H1 (cell line): ENCODE data around the gene DYSF. TPM values are rescaled to one million over a fixed set of nuclear protein-coding genes. Genes with fewer than 3 reads are reported as not detected.

Source experiments
- CTCF ChIA-PET: fragments of 300-600 bp; sonication (Branson Sonifier 250); formaldehyde crosslinking; loops from one replicate; lab custom pipeline; 2021; ENCODE audit not compliant: partially characterized antibody; lab: Charles Lee
- POLR2A ChIA-PET: fragments of 300-600 bp; sonication (Branson Sonifier 250); formaldehyde crosslinking; loops from one replicate; lab custom pipeline; 2021; ENCODE audit warnings: inconsistent platforms; ENCODE audit not compliant: partially characterized antibody; lab: Charles Lee
- DNase-seq, 2 experiments: peaks; one replicate each; pipeline versions ENCODE4 v3.0.0 to v3.0.0-alpha.2; 2010 to 2022; ENCODE audit warnings: low spot score in 2 of 2, low read depth in 1 of 2, mixed read lengths in 1 of 2
- FAIRE-seq: peaks from 2 replicates; lab custom pipeline; 2011; peaks lifted over from hg19 to GRCh38; lab: Jason Lieb, UNC
- H2AFZ ChIP-seq: 2 replicates; pipeline ENCODE4 v1.8.1; 2012; ENCODE audit warnings: low read length, inconsistent platforms
- H2AK5ac ChIP-seq: 2 replicates; pipeline ENCODE4 v1.6.1; 2013; ENCODE audit warnings: low read depth, low read length
- H2BK120ac ChIP-seq: replicated peaks from 2 replicates; pipeline ENCODE3; 2013; ENCODE audit warnings: low read depth, low read length, inconsistent platforms
- H2BK12ac ChIP-seq: 2 replicates; pipeline ENCODE4 v1.6.1; 2013; ENCODE audit warnings: low read depth, low read length
- H2BK15ac ChIP-seq: 2 replicates; pipeline ENCODE4 v1.6.1; 2013; ENCODE audit warnings: low read length
- H2BK20ac ChIP-seq: 2 replicates; pipeline ENCODE4 v1.6.1; 2013; ENCODE audit warnings: low read length
- H2BK5ac ChIP-seq: 2 replicates; pipeline ENCODE4 v1.6.1; 2013; ENCODE audit warnings: low read depth, low read length
- H3K14ac ChIP-seq: 2 replicates; pipeline ENCODE4 v1.6.1; 2013; ENCODE audit warnings: inconsistent platforms; ENCODE audit not compliant: insufficient read length
- H3K18ac ChIP-seq: 2 replicates; pipeline ENCODE4 v1.6.1; 2013; ENCODE audit warnings: low read length; ENCODE audit errors: extremely low read depth
- H3K23ac ChIP-seq: 2 replicates; pipeline ENCODE4 v1.6.1; 2013; ENCODE audit warnings: inconsistent platforms; ENCODE audit not compliant: insufficient read length
- H3K23me2 ChIP-seq: 2 replicates; pipeline ENCODE4 v1.6.1; 2013; ENCODE audit warnings: low read depth, low read length
- H3K27ac ChIP-seq: 2 replicates; pipeline ENCODE4 v1.6.1; 2011; ENCODE audit warnings: low read depth, low read length, inconsistent platforms
- H3K27me3 ChIP-seq, 4 experiments: replicated peaks in 1 of 4; 1 replicate in 1 of 4; 2 replicates in 3 of 4; pipeline versions ENCODE4 v1.6.1 to v1.8.1; 2011 to 2013; ENCODE audit warnings: low read length in 3 of 4, mild to moderate bottlenecking in 3 of 4, inconsistent platforms in 2 of 4, mixed read lengths in 2 of 4, moderate library complexity in 1 of 4; ENCODE audit not compliant: control insufficient read depth in 3 of 4, insufficient read depth in 3 of 4; ENCODE audit errors: extremely low read depth in 1 of 4
- H3K36me3 ChIP-seq, 4 experiments: 2 replicates each; pipeline versions ENCODE4 v1.6.1 to v1.8.1; 2011 to 2013; ENCODE audit warnings: mild to moderate bottlenecking in 4 of 4, low read length in 3 of 4, moderate library complexity in 2 of 4, control low read depth in 1 of 4, inconsistent platforms in 1 of 4; ENCODE audit not compliant: insufficient read depth in 4 of 4, control insufficient read depth in 2 of 4
- H3K4ac ChIP-seq: replicated peaks from 2 replicates; pipeline ENCODE3; 2013; ENCODE audit warnings: low read length, low read depth, mixed read lengths, inconsistent platforms; ENCODE audit not compliant: insufficient read length
- H3K4me1 ChIP-seq, 4 experiments: replicated peaks in 1 of 4; 1 replicate in 1 of 4; 2 replicates in 3 of 4; pipeline versions ENCODE4 v1.6.1 to v1.8.1; 2011 to 2013; ENCODE audit warnings: low read length in 3 of 4, inconsistent platforms in 2 of 4, mixed read lengths in 1 of 4; ENCODE audit not compliant: insufficient read depth in 4 of 4, control insufficient read depth in 3 of 4
- H3K4me2 ChIP-seq, 2 experiments: 2 replicates each; pipeline versions ENCODE4 v1.6.1 to v1.8.1; 2011 to 2013; ENCODE audit warnings: low read depth in 2 of 2, low read length in 2 of 2, control low read depth in 1 of 2, inconsistent platforms in 1 of 2, mild to moderate bottlenecking in 1 of 2; ENCODE audit not compliant: insufficient read depth in 1 of 2
- H3K4me3 ChIP-seq, 4 experiments: fragments of 200-600, 300-600 bp in 1 of 4; sonication (generic), shearing (Covaris generic), sonication (Bioruptor Twin) in 1 of 4; 2 replicates each; pipeline versions ENCODE4 v1.5.1 to v1.8.1; 2011 to 2016; ENCODE audit warnings: low read length in 4 of 4, low read depth in 3 of 4, control low read depth in 2 of 4, inconsistent platforms in 2 of 4, mild to moderate bottlenecking in 2 of 4, mixed read lengths in 1 of 4, moderate library complexity in 1 of 4; ENCODE audit not compliant: insufficient read depth in 2 of 4; ENCODE audit errors: extremely low read depth in 1 of 4
- H3K56ac ChIP-seq: replicated peaks from 2 replicates; pipeline ENCODE3; 2013; ENCODE audit warnings: low read depth, mild to moderate bottlenecking, mixed read lengths, low read length, inconsistent platforms; ENCODE audit not compliant: insufficient read length
- H3K79me1 ChIP-seq: 2 replicates; pipeline ENCODE4 v1.6.1; 2013; ENCODE audit warnings: low read depth, low read length, control low read depth
- H3K79me2 ChIP-seq, 2 experiments: 2 replicates each; pipeline versions ENCODE4 v1.6.1 to v1.8.1; 2012 to 2013; ENCODE audit warnings: low read length in 2 of 2, mild to moderate bottlenecking in 2 of 2, inconsistent platforms in 1 of 2; ENCODE audit not compliant: insufficient read depth in 2 of 2, control insufficient read depth in 1 of 2
- H3K9ac ChIP-seq, 4 experiments: replicated peaks in 1 of 4; 1 replicate in 1 of 4; 2 replicates in 3 of 4; pipeline versions ENCODE4 v1.6.1 to v1.8.1; 2011 to 2013; ENCODE audit warnings: low read depth in 3 of 4, low read length in 3 of 4, control low read depth in 2 of 4, mild to moderate bottlenecking in 2 of 4, moderate library complexity in 2 of 4, inconsistent platforms in 1 of 4; ENCODE audit errors: extremely low read depth in 1 of 4
- H3K9me3 ChIP-seq, 2 experiments: 2 replicates each; pipeline versions ENCODE4 v1.6.1 to v1.8.1; 2012 to 2013; ENCODE audit warnings: mild to moderate bottlenecking in 2 of 2, moderate library complexity in 2 of 2, control low read depth in 1 of 2, inconsistent platforms in 1 of 2, low read depth in 1 of 2, low read length in 1 of 2, mixed read lengths in 1 of 2; ENCODE audit not compliant: insufficient read depth in 2 of 2
- H4K20me1 ChIP-seq, 2 experiments: replicated peaks in 1 of 2; 2 replicates each; pipeline versions ENCODE3 to v1.8.1; 2011 to 2013; ENCODE audit warnings: inconsistent platforms in 2 of 2, low read length in 2 of 2, mild to moderate bottlenecking in 1 of 2; ENCODE audit not compliant: insufficient read depth in 2 of 2, control insufficient read depth in 1 of 2
- H4K5ac ChIP-seq: 2 replicates; pipeline ENCODE4 v1.6.1; 2013; ENCODE audit warnings: low read length, low read depth, mixed read lengths, inconsistent platforms; ENCODE audit not compliant: insufficient read length
- H4K8ac ChIP-seq: 2 replicates; pipeline ENCODE4 v1.8.0; 2013; ENCODE audit warnings: mild to moderate bottlenecking, moderate library complexity, low read length, inconsistent platforms; ENCODE audit not compliant: insufficient read depth; ENCODE audit errors: extremely low read depth
- H4K91ac ChIP-seq: replicated peaks from 2 replicates; pipeline ENCODE3; 2013; ENCODE audit warnings: low read length, mixed read lengths, inconsistent platforms; ENCODE audit not compliant: insufficient read length
- ATF2 ChIP-seq: IDR thresholded peaks from 2 replicates; pipeline ENCODE4 v1.6.1; 2012; ENCODE audit warnings: low read length, inconsistent platforms
- CEBPB ChIP-seq: IDR thresholded peaks from 2 replicates; pipeline ENCODE4 v1.6.1; 2012; ENCODE audit warnings: low read depth, low read length
- GTF2F1 ChIP-seq: IDR thresholded peaks from 2 replicates; pipeline ENCODE4 v1.6.1; 2012; ENCODE audit warnings: low read depth, low read length, improper control_type of control experiment, borderline replicate concordance
- KDM4A ChIP-seq: IDR thresholded peaks from one replicate; pipeline ENCODE4 v1.7.1; 2012; ENCODE audit warnings: low read depth, mild to moderate bottlenecking, moderate library complexity, low read length, inconsistent platforms; ENCODE audit not compliant: severe bottlenecking
- POU5F1 ChIP-seq: IDR thresholded peaks from 2 replicates; pipeline ENCODE4 v1.6.1; 2011; ENCODE audit warnings: low read depth, mild to moderate bottlenecking, low read length, moderate library complexity
- RBBP5 ChIP-seq: IDR thresholded peaks from 2 replicates; pipeline ENCODE4 v1.7.1; 2012; ENCODE audit warnings: low read depth, mild to moderate bottlenecking, inconsistent platforms, low read length, moderate library complexity, borderline replicate concordance
- RFX5 ChIP-seq: IDR thresholded peaks from 2 replicates; pipeline ENCODE4 v1.6.1; 2011; ENCODE audit warnings: low read depth, low read length, improper control_type of control experiment, borderline replicate concordance
- RXRA ChIP-seq: IDR thresholded peaks from 2 replicates; pipeline ENCODE4 v1.6.1; 2011; ENCODE audit warnings: low read depth, mild to moderate bottlenecking, low read length, moderate library complexity; ENCODE audit not compliant: insufficient read depth
- SIRT6 ChIP-seq: IDR thresholded peaks from one replicate; pipeline ENCODE4 v1.7.1; 2012; ENCODE audit warnings: low read length, inconsistent platforms
- SIX5 ChIP-seq: IDR thresholded peaks from 2 replicates; pipeline ENCODE4 v1.6.1; 2011; ENCODE audit warnings: mild to moderate bottlenecking, low read depth, low read length
- SP4 ChIP-seq: IDR thresholded peaks from 2 replicates; pipeline ENCODE4 v1.6.1; 2012; ENCODE audit warnings: low read length, inconsistent platforms
- SRF ChIP-seq: IDR thresholded peaks from 2 replicates; pipeline ENCODE4 v1.6.1; 2011; ENCODE audit warnings: mild to moderate bottlenecking, low read depth, low read length, moderate library complexity
- TCF12 ChIP-seq: IDR thresholded peaks from 2 replicates; pipeline ENCODE4 v1.6.1; 2011; ENCODE audit warnings: low read depth, mild to moderate bottlenecking, low read length
- YY1 ChIP-seq: IDR thresholded peaks from 2 replicates; pipeline ENCODE4 v1.6.1; 2011; ENCODE audit warnings: low read depth, mild to moderate bottlenecking, low read length
- WGBS, 2 experiments: shearing (Covaris generic) in 1 of 2; methylation state at CpG; one replicate each; pipeline versions ENCODE4 v1.1.6 to v1.1.7; 2013 to 2015; ENCODE audit warnings: low lambda C conversion rate in 2 of 2, mixed read lengths in 2 of 2, inconsistent platforms in 1 of 2, low coverage in 1 of 2, missing lambda C conversion rate in 1 of 2; ENCODE audit not compliant: insufficient replicate concordance in 2 of 2, insufficient coverage in 1 of 2, insufficient read length in 1 of 2; ENCODE audit errors: extremely low coverage in 1 of 2, missing lambda C conversion rate in 1 of 2; 5-methylcytosine and 5-hydroxymethylcytosine counted together
- polyA plus RNA-seq, 7 experiments: library from polyadenylated mRNA; depleted of rRNA in 3 of 7; stranded (reverse) in 5 of 7; unstranded in 2 of 7; fragments of >200 nt in 5 of 7; fragments of 200-250 nt in 2 of 7; gene quantifications; 1 replicate in 5 of 7; 2 replicates in 1 of 7; 4 replicates in 1 of 7; pipeline versions ENCODE4 v1.2.1 to v1.2.3, GENCODE V29; 2011 to 2013; ENCODE audit warnings: missing spikeins in 2 of 7, mixed read lengths in 2 of 7
- total RNA-seq: library from RNA; stranded (reverse); fragmentation: NEBNext Ultra II Directional; extraction: Animal tissue kit (Norgen Biotek cat#: 25700); gene quantifications from 2 replicates; pipeline ENCODE4 v1.2.1, GENCODE V29; 2021

The DYSF gene
- total and polyA plus RNA-seq, 2 of the 8 experiments (the other 6 are each of a cell fraction or from before 2014, with no cell fraction given): 5.8 to 7.1 TPM

DNA sequence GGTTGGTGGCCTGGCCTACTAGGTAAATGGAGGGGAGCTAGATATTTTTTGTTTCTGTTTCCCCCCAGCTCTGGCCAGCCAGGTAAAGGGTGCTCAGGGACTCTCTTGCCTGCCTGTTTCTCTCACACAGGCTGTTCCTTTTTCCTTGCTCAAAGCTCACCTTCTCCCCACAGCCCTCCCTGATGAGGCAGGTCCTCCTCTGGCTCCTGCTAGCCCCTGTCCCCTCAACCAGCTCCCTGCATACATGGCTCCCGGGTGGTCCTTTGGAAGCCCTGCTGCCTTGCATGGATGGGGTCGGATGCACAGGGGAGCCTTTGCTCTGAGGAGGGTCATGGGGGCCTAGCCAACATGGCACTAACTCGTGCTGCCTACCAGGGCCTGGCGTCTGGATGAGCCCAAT is 27.8 kb downstream of the DYSF start:
- H2BK120ac ChIP-seq: no peak overlapping the region
- H3K14ac ChIP-seq: no peak overlapping the region
- no peak overlapping the region for H3K27ac ChIP-seq
- CTCF ChIA-PET: interaction anchor here (1.4 to 7.5 kb wide), 7 partner anchors 14 to 31 kb away, joined by 3 to 66 read pairs (median 10); partner anchors contain the start of gene DYSF
- H2BK20ac ChIP-seq: no peak overlapping the region
- no peaks in the 10 kb centered on the region for H3K36me3 ChIP-seq
- no peak overlapping the region for H3K4ac ChIP-seq
- H3K9me3 ChIP-seq: no peaks in the 10 kb centered on the region
- H4K91ac ChIP-seq: no peak overlapping the region
- no peak overlapping the region; a peak in 1 of 4 replicates for H3K4me2 ChIP-seq
- no peak overlapping the region for H3K23ac ChIP-seq
- no peak overlapping the region for H3K9ac ChIP-seq
- no peaks in the 10 kb centered on the region for H3K23me2 ChIP-seq
- no peaks in the 10 kb centered on the region for H3K79me1 ChIP-seq
- H4K5ac ChIP-seq: no peak overlapping the region
- no peak overlapping the region for H3K4me3 ChIP-seq
- no peak overlapping the region for H3K18ac ChIP-seq
- no peak overlapping the region for H2BK15ac ChIP-seq
- H2AK5ac ChIP-seq: no peak overlapping the region
- no peaks in the 10 kb centered on the region for H3K79me2 ChIP-seq
- POLR2A ChIA-PET: interaction anchor here (1.1 kb wide), 1 partner anchor 11 kb away, joined by 4 read pairs; no protein-coding TSS in a partner anchor
- H3K56ac ChIP-seq: no peak overlapping the region
- 91% methylated on average over 4 of the region's 4 CpGs; no CpG with 5 or more reads in 1 of the 2 experiments for WGBS, 2 experiments
- no peak overlapping the region for H2AFZ ChIP-seq
- FAIRE-seq (no peak), DNase-seq (no peak)
- no peaks in the 10 kb centered on the region; a peak in 1 of 7 replicates for H3K27me3 ChIP-seq
- H4K8ac ChIP-seq: no peak overlapping the region
- H2BK5ac ChIP-seq: no peak overlapping the region
- peaks cover 3 to 9% (median 5%) of the 10 kb centered on the region in 4 experiments; a peak in 5 of 7 replicates for H3K4me1 ChIP-seq
- no peaks in the 10 kb centered on the region for H4K20me1 ChIP-seq
- TF ChIP-seq SP4: no peak
- TF ChIP-seq SIX5: no peak
- TF ChIP-seq GTF2F1: no peak
- no peak for TF ChIP-seq SRF
- no peak for TF ChIP-seq ATF2
- TF ChIP-seq CEBPB: no peak
- TF ChIP-seq RXRA: no peak
- TF ChIP-seq RBBP5: no peak
- TF ChIP-seq YY1: no peak
- TF ChIP-seq POU5F1: no peak
- no peak for TF ChIP-seq SIRT6
- no peak for TF ChIP-seq KDM4A
- TF ChIP-seq TCF12: no peak
- TF ChIP-seq RFX5: no peak
- no peak overlapping the region for H2BK12ac ChIP-seq
